Measurements from ENCODE around the gene NFATC4.
A peak's percentile ranks its signal among the peaks of the same experiment; 100 is the strongest.
"Not testable (repeated sequence)": the region's sequence is repeated elsewhere in the genome, so short reads cannot be mapped to it uniquely, and the experiment has no call there.

Gene NFATC4

GRCh38 chr14:24370748-24371147 lies 2.8 kb downstream of the NFATC4 start:
- H4K8ac ChIP-seq (ENCODE audit: low read depth, low read length) = no peak overlapping the region
- no peak overlapping the region for H3K4me2 ChIP-seq (ENCODE audit: low read length)
- H3K23ac ChIP-seq (ENCODE audit: low read length) = no peak overlapping the region
- H3K79me2 ChIP-seq (ENCODE audit: control insufficient read depth, insufficient read depth, low read length) = no peaks in the 10 kb centered on the region
- H4K5ac ChIP-seq (ENCODE audit: low read length) = no peak overlapping the region
- H2BK120ac ChIP-seq (ENCODE audit: low read depth, low read length) = no peak overlapping the region
- H3K9ac ChIP-seq (ENCODE audit: low read length) = no peak overlapping the region
- no peak overlapping the region for H2BK5ac ChIP-seq (ENCODE audit: low read length)
- peaks cover 5% of the 10 kb centered on the region for H3K4me1 ChIP-seq (ENCODE audit: control insufficient read depth, low read depth, low read length)
- WGBS (ENCODE audit: extremely low coverage, insufficient coverage, low lambda C conversion rate) = no CpG with 5 or more reads among the region's 1 CpG
- H2BK15ac ChIP-seq (replicated peaks; ENCODE audit: low read depth) = no peak overlapping the region
- no peaks in the 10 kb centered on the region for H3K79me1 ChIP-seq (ENCODE audit: low read length)
- no peak overlapping the region for H3K18ac ChIP-seq (ENCODE audit: low read length)
- no peak overlapping the region for H3K4me3 ChIP-seq (ENCODE audit: low read length)
- H3K4ac ChIP-seq (ENCODE audit: low read depth, low read length) = no peak overlapping the region
- no peak overlapping the region for H3K56ac ChIP-seq (ENCODE audit: low read length)
- H3K27ac ChIP-seq (ENCODE audit: low read depth, low read length) = no peak overlapping the region
- no peak for DNase-seq
- H3K36me3 ChIP-seq (ENCODE audit: control insufficient read depth, insufficient read depth, low read length) = no peaks in the 10 kb centered on the region
- no peaks in the 10 kb centered on the region for H3K27me3 ChIP-seq (ENCODE audit: insufficient read depth, low read length, poor library complexity)
- no peak overlapping the region for H2AK5ac ChIP-seq (ENCODE audit: low read length)

DNA sequence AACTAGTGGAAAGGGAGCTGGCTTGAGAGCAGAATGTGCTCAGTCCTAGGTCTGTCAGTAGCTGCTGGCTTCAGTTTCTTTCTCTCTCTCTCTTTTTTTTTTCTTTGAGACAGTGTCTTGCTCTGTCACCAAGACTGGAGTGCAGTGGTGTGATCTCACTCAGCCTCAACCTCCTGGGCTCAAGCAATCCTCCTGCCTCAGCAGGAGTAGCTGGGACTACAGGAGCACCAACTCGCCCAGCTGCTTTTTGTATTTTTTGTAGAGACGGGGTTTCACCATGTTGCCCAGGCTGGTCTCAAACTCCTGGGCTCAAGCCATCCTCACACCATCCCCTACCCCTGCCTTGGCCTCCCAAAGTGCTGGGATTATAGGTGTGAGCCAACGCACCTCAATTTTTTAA lies 3.6 kb downstream of the NFATC4 start:
- not testable (repeated sequence) for H4K8ac ChIP-seq (ENCODE audit: low read depth, low read length); H3K27me3 ChIP-seq (ENCODE audit: insufficient read depth, low read length, poor library complexity); H3K79me2 ChIP-seq (ENCODE audit: control insufficient read depth, insufficient read depth, low read length); H3K4me1 ChIP-seq (ENCODE audit: control insufficient read depth, low read depth, low read length); H3K36me3 ChIP-seq (ENCODE audit: control insufficient read depth, insufficient read depth, low read length); H4K5ac ChIP-seq (ENCODE audit: low read length); H3K27ac ChIP-seq (ENCODE audit: low read depth, low read length); H3K4me2 ChIP-seq (ENCODE audit: low read length); DNase-seq; H3K4ac ChIP-seq (ENCODE audit: low read depth, low read length); H3K4me3 ChIP-seq (ENCODE audit: low read length); H2BK5ac ChIP-seq (ENCODE audit: low read length); H2BK15ac ChIP-seq (replicated peaks; ENCODE audit: low read depth); H2AK5ac ChIP-seq (ENCODE audit: low read length); H2BK120ac ChIP-seq (ENCODE audit: low read depth, low read length); H3K56ac ChIP-seq (ENCODE audit: low read length); H3K9ac ChIP-seq (ENCODE audit: low read length); H3K79me1 ChIP-seq (ENCODE audit: low read length); H3K23ac ChIP-seq (ENCODE audit: low read length); H3K18ac ChIP-seq (ENCODE audit: low read length)
- no CpG with 5 or more reads among the region's 3 CpGs for WGBS (ENCODE audit: extremely low coverage, insufficient coverage, low lambda C conversion rate)

- Histone ChIP-seq H2AK5ac (ENCODE audit: low read length) (no peak overlapping the region), H3K9ac (ENCODE audit: low read length) (no peak overlapping the region), H3K79me2 (ENCODE audit: control insufficient read depth, insufficient read depth, low read length) (no peaks in the 10 kb centered on the region), H2BK15ac (replicated peaks; ENCODE audit: low read depth) (no peak overlapping the region), H3K4me3 (ENCODE audit: low read length) (no peak overlapping the region), H3K36me3 (ENCODE audit: control insufficient read depth, insufficient read depth, low read length) (no peaks in the 10 kb centered on the region), H2BK5ac (ENCODE audit: low read length) (no peak overlapping the region), H4K5ac (ENCODE audit: low read length) (no peak overlapping the region), H3K56ac (ENCODE audit: low read length) (no peak overlapping the region), H3K4me2 (ENCODE audit: low read length) (no peak overlapping the region), H3K4ac (ENCODE audit: low read depth, low read length) (no peak overlapping the region), H3K27me3 (ENCODE audit: insufficient read depth, low read length, poor library complexity) (no peaks in the 10 kb centered on the region), H3K4me1 (ENCODE audit: control insufficient read depth, low read depth, low read length) (peaks cover 7% of the 10 kb centered on the region), H3K79me1 (ENCODE audit: low read length) (no peaks in the 10 kb centered on the region), H3K18ac (ENCODE audit: low read length) (no peak overlapping the region), H3K23ac (ENCODE audit: low read length) (no peak overlapping the region), H2BK120ac (ENCODE audit: low read depth, low read length) (no peak overlapping the region), H4K8ac (ENCODE audit: low read depth, low read length) (no peak overlapping the region), H3K27ac (ENCODE audit: low read depth, low read length) (no peak overlapping the region)
- no CpG with 5 or more reads among the region's 12 CpGs for WGBS (ENCODE audit: extremely low coverage, insufficient coverage, low lambda C conversion rate)
- no peak for DNase-seq
Measured at GRCh38 chr14:24372701-24373416, 4.9 kb downstream of the NFATC4 start.

DNA sequence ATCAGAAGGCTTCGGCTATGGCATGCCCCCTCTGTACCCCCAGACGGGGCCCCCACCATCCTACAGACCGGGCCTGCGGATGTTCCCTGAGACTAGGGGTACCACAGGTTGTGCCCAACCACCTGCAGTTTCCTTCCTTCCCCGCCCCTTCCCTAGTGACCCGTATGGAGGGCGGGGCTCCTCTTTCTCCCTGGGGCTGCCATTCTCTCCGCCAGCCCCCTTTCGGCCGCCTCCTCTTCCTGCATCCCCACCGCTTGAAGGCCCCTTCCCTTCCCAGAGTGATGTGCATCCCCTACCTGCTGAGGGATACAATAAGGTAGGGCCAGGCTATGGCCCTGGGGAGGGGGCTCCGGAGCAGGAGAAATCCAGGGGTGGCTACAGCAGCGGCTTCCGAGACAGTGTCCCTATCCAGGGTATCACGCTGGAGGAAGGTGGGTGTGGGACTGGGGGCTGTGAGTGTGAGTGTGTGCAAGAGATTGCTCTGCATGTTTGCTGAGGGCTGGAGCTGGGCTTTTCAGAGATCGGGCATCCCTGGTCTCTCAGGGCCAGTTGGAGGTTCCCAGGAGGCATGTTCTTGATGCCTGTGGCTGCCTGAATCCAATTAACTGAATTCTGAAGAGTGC lies 8.6 kb downstream of the NFATC4 start:
- Histone ChIP-seq H3K27me3 (ENCODE audit: insufficient read depth, low read length, poor library complexity) (no peaks in the 10 kb centered on the region), H2AK5ac (ENCODE audit: low read length) (no peak overlapping the region), H3K4me2 (ENCODE audit: low read length) (no peak overlapping the region), H2BK5ac (ENCODE audit: low read length) (no peak overlapping the region), H3K4me3 (ENCODE audit: low read length) (no peak overlapping the region), H3K79me2 (ENCODE audit: control insufficient read depth, insufficient read depth, low read length) (no peaks in the 10 kb centered on the region), H3K56ac (ENCODE audit: low read length) (peak overlapping the region; percentile 8), H3K36me3 (ENCODE audit: control insufficient read depth, insufficient read depth, low read length) (no peaks in the 10 kb centered on the region), H3K9ac (ENCODE audit: low read length) (no peak overlapping the region), H2BK120ac (ENCODE audit: low read depth, low read length) (no peak overlapping the region), H2BK15ac (replicated peaks; ENCODE audit: low read depth) (no peak overlapping the region), H3K18ac (ENCODE audit: low read length) (no peak overlapping the region), H3K4me1 (ENCODE audit: control insufficient read depth, low read depth, low read length) (peaks cover 3% of the 10 kb centered on the region), H4K5ac (ENCODE audit: low read length) (no peak overlapping the region), H4K8ac (ENCODE audit: low read depth, low read length) (no peak overlapping the region), H3K27ac (ENCODE audit: low read depth, low read length) (no peak overlapping the region), H3K79me1 (ENCODE audit: low read length) (no peaks in the 10 kb centered on the region), H3K4ac (ENCODE audit: low read depth, low read length) (no peak overlapping the region), H3K23ac (ENCODE audit: low read length) (no peak overlapping the region)
- WGBS (ENCODE audit: extremely low coverage, insufficient coverage, low lambda C conversion rate) = no CpG with 5 or more reads among the region's 16 CpGs
- DNase-seq = peak; percentile 84

- H3K18ac ChIP-seq (ENCODE audit: low read length) = no peak overlapping the region
- H3K79me1 ChIP-seq (ENCODE audit: low read length) = no peaks in the 10 kb centered on the region
- H3K79me2 ChIP-seq (ENCODE audit: control insufficient read depth, insufficient read depth, low read length) = no peaks in the 10 kb centered on the region
- H3K4me2 ChIP-seq (ENCODE audit: low read length) = no peak overlapping the region
- no peak overlapping the region for H3K9ac ChIP-seq (ENCODE audit: low read length)
- no CpG with 5 or more reads among the region's 7 CpGs for WGBS (ENCODE audit: extremely low coverage, insufficient coverage, low lambda C conversion rate)
- no peak overlapping the region for H3K4ac ChIP-seq (ENCODE audit: low read depth, low read length)
- no peaks in the 10 kb centered on the region for H3K27me3 ChIP-seq (ENCODE audit: insufficient read depth, low read length, poor library complexity)
- H3K4me1 ChIP-seq (ENCODE audit: control insufficient read depth, low read depth, low read length) = peaks cover 3% of the 10 kb centered on the region
- no peak overlapping the region for H2BK15ac ChIP-seq (replicated peaks; ENCODE audit: low read depth)
- no peaks in the 10 kb centered on the region for H3K36me3 ChIP-seq (ENCODE audit: control insufficient read depth, insufficient read depth, low read length)
- no peak overlapping the region for H2AK5ac ChIP-seq (ENCODE audit: low read length)
- H3K23ac ChIP-seq (ENCODE audit: low read length) = no peak overlapping the region
- DNase-seq = no peak
- no peak overlapping the region for H3K27ac ChIP-seq (ENCODE audit: low read depth, low read length)
- no peak overlapping the region for H3K4me3 ChIP-seq (ENCODE audit: low read length)
- H2BK5ac ChIP-seq (ENCODE audit: low read length) = no peak overlapping the region
- no peak overlapping the region for H4K5ac ChIP-seq (ENCODE audit: low read length)
- H4K8ac ChIP-seq (ENCODE audit: low read depth, low read length) = no peak overlapping the region
- no peak overlapping the region for H2BK120ac ChIP-seq (ENCODE audit: low read depth, low read length)
- no peak overlapping the region for H3K56ac ChIP-seq (ENCODE audit: low read length)
Measured at GRCh38 chr14:24377126-24377525, 9.1 kb downstream of the NFATC4 start.

DNA sequence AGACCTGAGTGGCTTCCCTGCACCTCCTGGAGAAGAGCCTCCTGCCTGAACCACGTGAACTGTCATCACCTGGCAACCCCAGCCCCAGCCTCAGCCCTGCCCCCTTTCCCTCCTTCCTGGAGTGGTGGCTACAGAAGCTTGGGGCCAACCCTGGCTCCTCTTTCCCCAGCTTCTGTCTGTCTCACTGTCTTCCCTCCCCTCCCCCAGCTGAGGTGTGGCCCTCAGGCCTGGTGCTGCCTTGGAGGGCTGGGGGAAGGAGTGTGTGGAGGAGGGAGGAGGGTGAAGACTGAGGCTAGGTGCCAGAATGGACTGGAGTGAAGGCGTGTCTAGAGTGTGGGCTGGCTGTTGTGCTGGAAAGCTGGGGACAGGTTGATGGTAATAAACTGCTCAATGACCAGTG lies 9.7 kb downstream of the NFATC4 start:
- no CpG with 5 or more reads among the region's 2 CpGs for WGBS (ENCODE audit: extremely low coverage, insufficient coverage, low lambda C conversion rate)
- Histone ChIP-seq H3K36me3 (ENCODE audit: control insufficient read depth, insufficient read depth, low read length) (no peaks in the 10 kb centered on the region), H3K9ac (ENCODE audit: low read length) (no peak overlapping the region)

More for the DNA sequence above, 9.7 kb downstream of the NFATC4 start:
- Histone ChIP-seq H3K79me1 (ENCODE audit: low read length) (no peaks in the 10 kb centered on the region), H4K8ac (ENCODE audit: low read depth, low read length) (no peak overlapping the region), H2BK120ac (ENCODE audit: low read depth, low read length) (no peak overlapping the region), H2AK5ac (ENCODE audit: low read length) (no peak overlapping the region), H3K4me3 (ENCODE audit: low read length) (no peak overlapping the region), H3K4me2 (ENCODE audit: low read length) (no peak overlapping the region), H3K18ac (ENCODE audit: low read length) (no peak overlapping the region), H3K4me1 (ENCODE audit: control insufficient read depth, low read depth, low read length) (peaks cover 3% of the 10 kb centered on the region), H2BK5ac (ENCODE audit: low read length) (no peak overlapping the region), H3K56ac (ENCODE audit: low read length) (no peak overlapping the region), H3K27ac (ENCODE audit: low read depth, low read length) (no peak overlapping the region), H3K79me2 (ENCODE audit: control insufficient read depth, insufficient read depth, low read length) (no peaks in the 10 kb centered on the region), H3K4ac (ENCODE audit: low read depth, low read length) (no peak overlapping the region), H3K27me3 (ENCODE audit: insufficient read depth, low read length, poor library complexity) (no peaks in the 10 kb centered on the region), H4K5ac (ENCODE audit: low read length) (no peak overlapping the region), H3K23ac (ENCODE audit: low read length) (no peak overlapping the region), H2BK15ac (replicated peaks; ENCODE audit: low read depth) (no peak overlapping the region)
- no peak for DNase-seq

Data from mesendoderm (in vitro differentiated cells).